Glomerular endothelial cell (primary cell): ENCODE results near the gene USP35. TPM values are rescaled to one million over a fixed set of nuclear protein-coding genes. Genes with fewer than 3 reads are reported as not detected.
"Not testable (repeated sequence)": the region's sequence is repeated elsewhere in the genome, so short reads cannot be mapped to it uniquely, and the experiment has no call there.

Experiments used
- DNase-seq: peaks from one replicate; pipeline ENCODE4 v3.0.0-alpha.2; 2011; ENCODE audit warnings: low read depth, low spot score; ENCODE audit errors: extremely low read depth
- total RNA-seq: library from RNA; depleted of rRNA; stranded (reverse); fragments of >200 nt; gene quantifications from 2 replicates; pipeline ENCODE4 v1.2.3, GENCODE V29; 2015

USP35 gene
- total RNA-seq, 1 donor from 2014 or later, result 12.5 TPM

GRCh38 chr11:78168539-78169477 is 19.9 kb upstream of the USP35 start:
- DNase-seq, result no peak

- no peak for DNase-seq
Observed at GRCh38 chr11:78170413-78170812, 18.3 kb upstream of the USP35 start.

- no peak for DNase-seq
Observed at GRCh38 chr11:78170874-78171549, 17.7 kb upstream of the USP35 start.

GRCh38 chr11:78171951-78172350 is 16.8 kb upstream of the USP35 start:
- DNase-seq, result no peak

GRCh38 chr11:78175862-78176261 is 12.9 kb upstream of the USP35 start:
- not testable (repeated sequence) for DNase-seq

- no peak for DNase-seq
Observed at GRCh38 chr11:78176605-78177141, 12.0 kb upstream of the USP35 start.

GRCh38 chr11:78177216-78177615 is 11.5 kb upstream of the USP35 start:
- DNase-seq, result no peak

GRCh38 chr11:78179459-78180071 is 9.2 kb upstream of the USP35 start:
- DNase-seq, result no peak

GRCh38 chr11:78180751-78181150 is 8.0 kb upstream of the USP35 start:
- no peak for DNase-seq

GRCh38 chr11:78181185-78181584 is 7.5 kb upstream of the USP35 start:
- DNase-seq, result no peak

- no peak for DNase-seq
Observed at GRCh38 chr11:78187366-78188285, 1.1 kb upstream of the USP35 start.

- no peak for DNase-seq
Observed at GRCh38 chr11:78189174-78189724, 530 bp downstream of the USP35 start.

- no peak for DNase-seq
Observed at GRCh38 chr11:78189851-78190250, 1.1 kb downstream of the USP35 start.

GRCh38 chr11:78190374-78190773 is 1.7 kb downstream of the USP35 start:
- no peak for DNase-seq

- no peak for DNase-seq
Observed at GRCh38 chr11:78190871-78191538, 2.3 kb downstream of the USP35 start.

- no peak for DNase-seq
Observed at GRCh38 chr11:78192223-78192719, 3.6 kb downstream of the USP35 start.

GRCh38 chr11:78192911-78193351 is 4.2 kb downstream of the USP35 start:
- no peak for DNase-seq

- DNase-seq, result no peak
Observed at GRCh38 chr11:78193806-78194205, 5.1 kb downstream of the USP35 start.

GRCh38 chr11:78194490-78194889 is 5.8 kb downstream of the USP35 start:
- no peak for DNase-seq
